ENCODE results near the gene TMEM131L.

- TF ChIP-seq POLR2A (IDR thresholded peaks at IDR 0.05; ENCODE audit: low read depth, low read length) (peak; percentile 29; the same call in 1 of the 2 replicates), POLR2AphosphoS5 (IDR thresholded peaks at IDR 0.05; ENCODE audit: low read depth, low read length) (0 out of 2 replicates have a peak, but pooled peaks have one; percentile 45), TAF1 (IDR thresholded peaks at IDR 0.05; ENCODE audit: low read depth, low read length) (no peak), PAX5 (IDR thresholded peaks at IDR 0.05; ENCODE audit: insufficient read depth, low read length, severe bottlenecking) (no peak)
Measured at GRCh38 chr4:153521999-153522801, 56.0 kb downstream of the TMEM131L start.
